Astrocyte (in vitro differentiated cells and primary cell): ENCODE data around the gene SCN8A.

Source experiments
- CTCF ChIP-seq: IDR thresholded peaks from 2 replicates; pipeline ENCODE4 v1.5.1; 2011; ENCODE audit warnings: low read depth, mild to moderate bottlenecking, inconsistent platforms, low read length, moderate library complexity; ENCODE audit not compliant: insufficient read depth
- EZH2 ChIP-seq: IDR thresholded peaks from 2 replicates; pipeline ENCODE4 v1.6.1; 2012; ENCODE audit warnings: mild to moderate bottlenecking, low read length, inconsistent platforms; ENCODE audit not compliant: insufficient read depth

- TF ChIP-seq EZH2 (no peak), CTCF (no peak)
Observed at GRCh38 chr12:51593539-51593938, 2.5 kb downstream of the SCN8A start.
